Neutrophil (primary cell): ENCODE data around the gene AIFM3.

Source experiments
- H3K27ac ChIP-seq: fragments of 200-600 bp; sonication (generic); 2 replicates; pipeline ENCODE4 v1.5.1; 2016; ENCODE audit warnings: mild to moderate bottlenecking, moderate library complexity
- H3K27me3 ChIP-seq: fragments of 200-600 bp; sonication (generic); 2 replicates; pipeline ENCODE4 v1.6.0; 2016; ENCODE audit warnings: mild to moderate bottlenecking
- H3K36me3 ChIP-seq: fragments of 200-600 bp; sonication (generic); 2 replicates; pipeline ENCODE4 v1.5.1; 2017
- H3K4me1 ChIP-seq, 2 experiments: fragments of 200-600 bp in 1 of 2; sonication (generic) in 1 of 2; 1 replicate in 1 of 2; 2 replicates in 1 of 2; pipeline versions ENCODE4 v1.5.1 to v1.6.1; 2013 to 2016; ENCODE audit warnings: low read depth in 1 of 2, low read length in 1 of 2, mild to moderate bottlenecking in 1 of 2, moderate library complexity in 1 of 2; ENCODE audit not compliant: control insufficient read depth in 1 of 2, insufficient read depth in 1 of 2
- H3K4me3 ChIP-seq, 2 experiments: fragments of 200-600 bp in 1 of 2; sonication (generic) in 1 of 2; 1 replicate in 1 of 2; 2 replicates in 1 of 2; pipeline ENCODE4 v1.5.1; 2013 to 2016; ENCODE audit warnings: low read depth in 1 of 2, low read length in 1 of 2, mild to moderate bottlenecking in 1 of 2, moderate library complexity in 1 of 2
- H3K9me3 ChIP-seq: fragments of 200-600 bp; sonication (generic); 2 replicates; pipeline ENCODE4 v1.5.1; 2016
- CTCF ChIP-seq: fragments of 200-600 bp; sonication (generic); IDR thresholded peaks from 2 replicates; pipeline ENCODE4 v1.5.1; 2016; ENCODE audit warnings: antibody characterized with exemption

Gene AIFM3

GRCh38 chr22:20955548-20955947 is 11.5 kb upstream of the AIFM3 start:
- Histone ChIP-seq H3K27me3 (peaks cover 9% of the 10 kb centered on the region), H3K4me1 (peaks cover 14 to 19% of the 10 kb centered on the region in 2 experiments), H3K9me3 (no peaks in the 10 kb centered on the region), H3K27ac (no peak overlapping the region), H3K36me3 (peaks cover 36% of the 10 kb centered on the region), H3K4me3 (no peak overlapping the region)
- no peak for TF ChIP-seq CTCF

- TF ChIP-seq CTCF = no peak
- Histone ChIP-seq H3K9me3 (no peaks in the 10 kb centered on the region), H3K27ac (no peak overlapping the region), H3K4me3 (peak overlapping the region; percentile 61 to 72), H3K36me3 (peaks cover 26% of the 10 kb centered on the region), H3K4me1 (peaks cover 14 to 19% of the 10 kb centered on the region in 2 experiments), H3K27me3 (peaks cover 9% of the 10 kb centered on the region)
Measured at GRCh38 chr22:20956258-20957101, 10.6 kb upstream of the AIFM3 start.

- H3K4me3 ChIP-seq = peak overlapping the region; percentile 61 to 72
- peaks cover 14 to 22% of the 10 kb centered on the region in 2 experiments for H3K4me1 ChIP-seq
- no peaks in the 10 kb centered on the region for H3K9me3 ChIP-seq
- H3K27me3 ChIP-seq = peaks cover 9% of the 10 kb centered on the region
- H3K36me3 ChIP-seq = peaks cover 19% of the 10 kb centered on the region
- H3K27ac ChIP-seq = no peak overlapping the region
- no peak for TF ChIP-seq CTCF
Measured at GRCh38 chr22:20957102-20957682, 9.9 kb upstream of the AIFM3 start.

- Histone ChIP-seq H3K36me3 (peaks cover 13% of the 10 kb centered on the region), H3K9me3 (no peaks in the 10 kb centered on the region), H3K4me1 (peaks cover 14 to 22% of the 10 kb centered on the region in 2 experiments), H3K27ac (no peak overlapping the region), H3K27me3 (peaks cover 9% of the 10 kb centered on the region), H3K4me3 (peak overlapping the region; percentile 61 to 72)
- TF ChIP-seq CTCF = no peak
Measured at GRCh38 chr22:20957683-20958431, 9.2 kb upstream of the AIFM3 start.

GRCh38 chr22:20959578-20960461 is 7.2 kb upstream of the AIFM3 start:
- H3K27ac ChIP-seq = no peak overlapping the region
- H3K27me3 ChIP-seq = peaks cover 28% of the 10 kb centered on the region
- H3K36me3 ChIP-seq = no peaks in the 10 kb centered on the region
- no peaks in the 10 kb centered on the region for H3K9me3 ChIP-seq
- TF ChIP-seq CTCF = no peak
- H3K4me3 ChIP-seq = no peak overlapping the region
- H3K4me1 ChIP-seq = peaks cover 14 to 22% of the 10 kb centered on the region in 2 experiments
